GM18868 (cell line): Measurements from ENCODE around the gene ZNF75A.
"Not testable (repeated sequence)": the region's sequence is repeated elsewhere in the genome, so short reads cannot be mapped to it uniquely, and the experiment has no call there.

Experiments
- ATAC-seq: cut with Tn5 transposase; IDR thresholded peaks from one replicate; pipeline ENCODE4 v1.9.1; 2021; ENCODE audit warnings: mild to moderate bottlenecking, moderate library complexity; ENCODE audit not compliant: unreplicated experiment

The ZNF75A gene

GRCh38 chr16:3305109-3306068 is at the start of gene ZNF75A, which contains the start of gene TIGD7:
TSS of gene ZNF75A (plus strand) at chr16:3305497. CDS start at chr16:3308429, 2,932 bp downstream.
TSS of gene TIGD7 (minus strand) at chr16:3305430. CDS start at chr16:3300614, 4,816 bp downstream.
- ATAC-seq, result peak; percentile 97

GRCh38 chr16:3256146-3256865 is 49.0 kb upstream of the ZNF75A start, which contains the start of gene MEFV:
TSS of gene MEFV (minus strand) at chr16:3256633. CDS start at chr16:3256587, 46 bp downstream.
- no peak for ATAC-seq

GRCh38 chr16:3256866-3257465 is 48.3 kb upstream of the ZNF75A start:
- no peak for ATAC-seq

- ATAC-seq, result no peak
Measured at GRCh38 chr16:3259836-3260235, 45.5 kb upstream of the ZNF75A start.

GRCh38 chr16:3262517-3262916 is 42.8 kb upstream of the ZNF75A start:
- no peak for ATAC-seq

GRCh38 chr16:3264137-3265036 is 40.9 kb upstream of the ZNF75A start:
- ATAC-seq, result peak; percentile 90

GRCh38 chr16:3266873-3267537 is 38.3 kb upstream of the ZNF75A start:
- ATAC-seq, result no peak

- no peak for ATAC-seq
Measured at GRCh38 chr16:3268294-3268693, 37.0 kb upstream of the ZNF75A start.

GRCh38 chr16:3270718-3271117 is 34.6 kb upstream of the ZNF75A start:
- not testable (repeated sequence) for ATAC-seq

- not testable (repeated sequence) for ATAC-seq
Measured at GRCh38 chr16:3271281-3271680, 34.0 kb upstream of the ZNF75A start.

- ATAC-seq, result no peak
Measured at GRCh38 chr16:3274490-3274889, 30.8 kb upstream of the ZNF75A start.

- no peak for ATAC-seq
Measured at GRCh38 chr16:3274947-3275346, 30.4 kb upstream of the ZNF75A start.

GRCh38 chr16:3276679-3277078 is 28.6 kb upstream of the ZNF75A start:
- no peak for ATAC-seq

GRCh38 chr16:3281222-3281820 is 24.0 kb upstream of the ZNF75A start:
- no peak for ATAC-seq

- ATAC-seq, result peak; percentile 26
Measured at GRCh38 chr16:3282103-3282729, 23.1 kb upstream of the ZNF75A start.

GRCh38 chr16:3282730-3283542 is 22.4 kb upstream of the ZNF75A start, which contains the start of gene ZNF263:
TSS of gene ZNF263 (plus strand) at chr16:3283491. CDS start at chr16:3283819, 328 bp downstream.
- ATAC-seq, result peak; percentile 82

- ATAC-seq, result no peak
Measured at GRCh38 chr16:3283543-3284447, 21.5 kb upstream of the ZNF75A start.
